ENCODE data around the gene CTAG2. TPM values are rescaled to one million over a fixed set of nuclear protein-coding genes. Genes with fewer than 3 reads are reported as not detected.
"Not testable (repeated sequence)": the region's sequence is repeated elsewhere in the genome, so short reads cannot be mapped to it uniquely, and the experiment has no call there.

Gene CTAG2
- not detected in 2 replicates for total RNA-seq

GRCh38 chrX:154653413-154653812, at the start of gene CTAG2:
CTAG2 (minus strand) TSS chrX:154653579; CDS start chrX:154653515, 64 bp downstream.
- intact Hi-C loops (cut with micrococcal nuclease); H3K9me3 Mint-ChIP-seq; H3K4me1 Mint-ChIP-seq (ENCODE audit: low read depth); H3K27me3 Mint-ChIP-seq (ENCODE audit: insufficient read depth); H3K36me3 Mint-ChIP-seq (ENCODE audit: low read depth); DNase-seq (ENCODE audit: low spot score); H3K27ac Mint-ChIP-seq; H3K4me3 Mint-ChIP-seq: not testable (repeated sequence)

GRCh38 chrX:154698630-154699248, 45.4 kb upstream of the CTAG2 start:
- Mint-ChIP-seq H3K4me1 (ENCODE audit: low read depth) (peaks cover 28% of the 10 kb centered on the region), H3K27me3 (ENCODE audit: insufficient read depth) (no peaks in the 10 kb centered on the region), H3K4me3 (no peak overlapping the region), H3K9me3 (no peaks in the 10 kb centered on the region), H3K27ac (no peak overlapping the region), H3K36me3 (ENCODE audit: low read depth) (peaks cover 47% of the 10 kb centered on the region)
- intact Hi-C loops (cut with micrococcal nuclease) = no loop called here
- no peak for DNase-seq (ENCODE audit: low spot score)

GRCh38 chrX:154696676-154697045, 43.3 kb upstream of the CTAG2 start:
- intact Hi-C loops (cut with micrococcal nuclease) = loop anchor here (2.0 kb wide), 1 partner anchor 16 kb away; no protein-coding TSS in a partner anchor
- Mint-ChIP-seq H3K27ac (peak overlapping the region; percentile 63), H3K4me1 (ENCODE audit: low read depth) (peaks cover 34% of the 10 kb centered on the region), H3K36me3 (ENCODE audit: low read depth) (peaks cover 51% of the 10 kb centered on the region), H3K9me3 (no peaks in the 10 kb centered on the region), H3K27me3 (ENCODE audit: insufficient read depth) (no peaks in the 10 kb centered on the region), H3K4me3 (no peak overlapping the region)
- no peak for DNase-seq (ENCODE audit: low spot score)

GRCh38 chrX:154695911-154696675, 42.7 kb upstream of the CTAG2 start:
- Mint-ChIP-seq H3K27me3 (ENCODE audit: insufficient read depth) (no peaks in the 10 kb centered on the region), H3K9me3 (no peaks in the 10 kb centered on the region), H3K36me3 (ENCODE audit: low read depth) (peaks cover 49% of the 10 kb centered on the region), H3K27ac (peak overlapping the region; percentile 67), H3K4me1 (ENCODE audit: low read depth) (peaks cover 34% of the 10 kb centered on the region), H3K4me3 (peak overlapping the region; percentile 15)
- intact Hi-C loops (cut with micrococcal nuclease) = loop anchor here (2.0 kb wide), 1 partner anchor 17 kb away; no protein-coding TSS in a partner anchor
- DNase-seq (ENCODE audit: low spot score) = no peak

DNA sequence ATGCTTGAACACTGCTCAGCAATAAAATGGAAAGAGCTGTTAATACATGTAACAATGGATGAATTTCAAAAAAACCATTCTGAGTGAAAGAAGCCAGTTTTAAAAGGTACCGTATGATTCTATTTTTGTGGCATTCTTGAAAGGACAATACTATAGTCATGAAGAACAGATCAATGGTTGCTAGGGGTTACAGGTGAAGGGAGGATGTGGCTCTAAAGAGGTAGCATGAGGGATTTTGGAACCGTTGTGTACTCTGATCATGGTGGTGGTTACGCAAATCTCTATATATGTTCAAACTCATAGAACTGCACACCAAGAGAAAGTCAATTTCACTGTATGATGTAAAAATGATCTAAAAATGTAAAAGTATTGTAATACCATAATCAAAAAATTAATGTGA, 40.0 kb upstream of the CTAG2 start:
- H3K36me3 Mint-ChIP-seq (ENCODE audit: low read depth) = peaks cover 43% of the 10 kb centered on the region
- H3K27ac Mint-ChIP-seq = no peak overlapping the region
- peaks cover 34% of the 10 kb centered on the region for H3K4me1 Mint-ChIP-seq (ENCODE audit: low read depth)
- H3K27me3 Mint-ChIP-seq (ENCODE audit: insufficient read depth) = no peaks in the 10 kb centered on the region
- H3K9me3 Mint-ChIP-seq = no peaks in the 10 kb centered on the region
- H3K4me3 Mint-ChIP-seq = no peak overlapping the region
- DNase-seq (ENCODE audit: low spot score) = no peak
- intact Hi-C loops (cut with micrococcal nuclease) = no loop called here

DNA sequence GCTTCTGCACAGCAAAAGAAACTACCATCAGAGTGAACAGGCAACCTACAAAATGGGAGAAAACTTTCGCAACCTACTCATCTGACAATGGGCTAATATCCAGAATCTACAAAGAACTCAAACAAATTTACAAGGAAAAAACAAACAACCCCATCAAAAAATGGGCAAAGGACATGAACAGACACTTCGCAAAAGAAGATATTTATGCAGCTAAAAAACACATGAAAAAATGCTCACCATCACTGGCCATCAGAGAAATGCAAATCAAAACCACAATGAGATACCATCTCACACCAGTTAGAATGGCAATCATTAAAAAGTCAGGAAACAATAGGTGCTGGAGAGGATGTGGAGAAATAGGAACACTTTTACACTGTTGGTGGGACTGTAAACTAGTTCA, 37.1 kb upstream of the CTAG2 start:
- intact Hi-C loops (cut with micrococcal nuclease); H3K27ac Mint-ChIP-seq; H3K9me3 Mint-ChIP-seq; DNase-seq (ENCODE audit: low spot score); H3K27me3 Mint-ChIP-seq (ENCODE audit: insufficient read depth); H3K4me3 Mint-ChIP-seq: not testable (repeated sequence)
- Mint-ChIP-seq H3K36me3 (ENCODE audit: low read depth) (peaks cover 28% of the 10 kb centered on the region), H3K4me1 (ENCODE audit: low read depth) (peaks cover 11% of the 10 kb centered on the region)

- DNase-seq (ENCODE audit: low spot score); H3K4me3 Mint-ChIP-seq; intact Hi-C loops (cut with micrococcal nuclease): not testable (repeated sequence)
Observed at GRCh38 chrX:154672084-154672483, 18.7 kb upstream of the CTAG2 start.

DNA sequence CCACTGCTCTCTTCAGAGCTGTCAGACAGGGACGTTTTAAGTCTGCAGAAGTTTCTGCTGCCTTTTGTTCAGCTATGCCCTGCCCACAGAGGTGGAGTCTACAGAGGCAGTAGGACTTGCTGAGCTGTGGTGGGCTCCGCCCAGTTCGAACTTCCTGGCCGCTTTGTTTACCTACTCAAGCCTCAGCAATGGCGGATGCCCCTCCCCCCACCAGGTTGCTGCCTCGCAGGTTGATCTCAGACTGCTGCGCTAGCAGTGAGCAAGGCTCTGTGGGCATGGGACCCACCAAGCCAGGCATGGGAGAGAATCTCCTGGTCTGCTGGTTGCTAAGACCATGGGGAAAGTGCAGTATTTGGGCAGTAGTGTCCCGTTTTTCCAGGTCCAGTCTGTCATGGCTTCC, 17.5 kb upstream of the CTAG2 start:
- H3K27ac Mint-ChIP-seq; H3K4me3 Mint-ChIP-seq; intact Hi-C loops (cut with micrococcal nuclease); H3K4me1 Mint-ChIP-seq (ENCODE audit: low read depth); DNase-seq (ENCODE audit: low spot score): not testable (repeated sequence)
- Mint-ChIP-seq H3K27me3 (ENCODE audit: insufficient read depth) (peaks cover 14% of the 10 kb centered on the region), H3K9me3 (peaks cover 26% of the 10 kb centered on the region), H3K36me3 (ENCODE audit: low read depth) (peaks cover 13% of the 10 kb centered on the region)

More at GRCh38 chrX:154672084-154672483, 18.7 kb upstream of the CTAG2 start:
- Mint-ChIP-seq H3K27me3 (ENCODE audit: insufficient read depth) (peaks cover 12% of the 10 kb centered on the region), H3K36me3 (ENCODE audit: low read depth) (peaks cover 15% of the 10 kb centered on the region), H3K9me3 (peaks cover 26% of the 10 kb centered on the region)
- H3K27ac Mint-ChIP-seq; H3K4me1 Mint-ChIP-seq (ENCODE audit: low read depth): not testable (repeated sequence)

- no peaks in the 10 kb centered on the region for H3K36me3 Mint-ChIP-seq (ENCODE audit: low read depth)
- no peaks in the 10 kb centered on the region for H3K4me1 Mint-ChIP-seq (ENCODE audit: low read depth)
- no peak for DNase-seq (ENCODE audit: low spot score)
- no peak overlapping the region for H3K27ac Mint-ChIP-seq
- H3K27me3 Mint-ChIP-seq (ENCODE audit: insufficient read depth) = peaks cover 2% of the 10 kb centered on the region
- H3K9me3 Mint-ChIP-seq = peaks cover 5% of the 10 kb centered on the region
- intact Hi-C loops (cut with micrococcal nuclease) = no loop called here
- no peak overlapping the region for H3K4me3 Mint-ChIP-seq
Observed at GRCh38 chrX:154661899-154662298, 8.5 kb upstream of the CTAG2 start.

- no peak for DNase-seq (ENCODE audit: low spot score)
- intact Hi-C loops (cut with micrococcal nuclease) = no loop called here
- Mint-ChIP-seq H3K27me3 (ENCODE audit: insufficient read depth) (peaks cover 4% of the 10 kb centered on the region), H3K27ac (no peak overlapping the region), H3K4me3 (no peak overlapping the region), H3K9me3 (peaks cover 5% of the 10 kb centered on the region), H3K4me1 (ENCODE audit: low read depth) (no peaks in the 10 kb centered on the region), H3K36me3 (ENCODE audit: low read depth) (no peaks in the 10 kb centered on the region)
Observed at GRCh38 chrX:154661170-154661569, 7.8 kb upstream of the CTAG2 start.

GRCh38 chrX:154660541-154660940, 7.2 kb upstream of the CTAG2 start:
- Mint-ChIP-seq H3K9me3 (peaks cover 5% of the 10 kb centered on the region), H3K27ac (no peak overlapping the region), H3K36me3 (ENCODE audit: low read depth) (no peaks in the 10 kb centered on the region), H3K4me1 (ENCODE audit: low read depth) (no peaks in the 10 kb centered on the region), H3K27me3 (ENCODE audit: insufficient read depth) (peaks cover 4% of the 10 kb centered on the region), H3K4me3 (no peak overlapping the region)
- DNase-seq (ENCODE audit: low spot score) = no peak
- intact Hi-C loops (cut with micrococcal nuclease) = no loop called here

DNA sequence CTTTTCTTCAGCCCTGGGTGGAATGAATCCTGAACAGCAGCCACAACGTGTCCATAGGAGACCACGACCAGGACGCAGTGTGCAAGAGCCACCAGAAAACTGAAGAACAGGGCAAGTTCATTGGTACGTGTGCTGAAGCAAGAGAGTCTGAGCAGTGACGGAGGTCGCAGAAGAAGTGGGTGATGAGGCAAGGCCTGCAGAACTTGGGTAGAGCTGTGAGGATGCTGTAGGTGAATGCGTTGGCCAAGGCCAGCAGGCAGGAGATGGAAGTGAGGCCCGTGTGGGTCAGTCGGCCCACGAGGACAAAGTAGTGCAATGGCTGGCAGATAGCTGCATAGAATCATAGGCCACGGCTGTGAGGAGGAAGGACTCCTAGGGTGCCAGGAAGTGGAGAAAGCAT, 5.6 kb upstream of the CTAG2 start:
- H3K36me3 Mint-ChIP-seq (ENCODE audit: low read depth) = no peaks in the 10 kb centered on the region
- DNase-seq (ENCODE audit: low spot score) = no peak
- peaks cover 5% of the 10 kb centered on the region for H3K9me3 Mint-ChIP-seq
- peaks cover 2% of the 10 kb centered on the region for H3K27me3 Mint-ChIP-seq (ENCODE audit: insufficient read depth)
- intact Hi-C loops (cut with micrococcal nuclease) = no loop called here
- H3K27ac Mint-ChIP-seq = no peak overlapping the region
- no peak overlapping the region for H3K4me3 Mint-ChIP-seq
- H3K4me1 Mint-ChIP-seq (ENCODE audit: low read depth) = no peaks in the 10 kb centered on the region

DNA sequence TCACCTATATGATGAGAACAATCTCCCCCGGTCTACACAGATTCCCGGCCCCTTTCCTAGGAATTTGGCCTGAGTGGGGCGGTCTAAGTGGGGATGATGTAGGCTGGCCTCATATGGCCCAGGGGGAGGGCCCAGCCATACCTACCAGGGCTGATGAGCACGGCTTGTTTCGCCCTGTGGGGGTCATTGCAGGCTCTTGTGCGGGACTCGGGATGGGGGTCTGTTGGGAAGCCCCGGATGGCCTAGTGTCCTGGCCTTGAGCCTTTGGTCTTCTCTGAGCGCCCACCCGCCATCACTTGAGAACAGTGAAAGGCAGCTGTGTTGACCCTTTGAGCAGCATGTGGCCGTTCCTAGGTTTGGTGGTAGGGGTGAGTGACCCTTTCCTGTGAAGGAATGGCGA, 4.8 kb upstream of the CTAG2 start:
- H3K36me3 Mint-ChIP-seq (ENCODE audit: low read depth) = no peaks in the 10 kb centered on the region
- H3K9me3 Mint-ChIP-seq = no peaks in the 10 kb centered on the region
- H3K4me3 Mint-ChIP-seq = no peak overlapping the region
- peaks cover 2% of the 10 kb centered on the region for H3K27me3 Mint-ChIP-seq (ENCODE audit: insufficient read depth)
- DNase-seq (ENCODE audit: low spot score) = no peak
- no peaks in the 10 kb centered on the region for H3K4me1 Mint-ChIP-seq (ENCODE audit: low read depth)
- no peak overlapping the region for H3K27ac Mint-ChIP-seq
- intact Hi-C loops (cut with micrococcal nuclease) = no loop called here
